HepG2 (cell line): ENCODE measurements around the gene ASB4. TPM values are rescaled to one million over a fixed set of nuclear protein-coding genes. Genes with fewer than 3 reads are reported as not detected.

ENCODE experiments used
- ARID3A ChIP-seq: IDR thresholded peaks from 2 replicates; pipeline ENCODE4 v1.6.1; 2012; ENCODE audit warnings: low read depth, low read length, improper control_type of control experiment
- FOXK2 ChIP-seq: fragments of 450-650 bp; IDR thresholded peaks from 2 replicates; pipeline ENCODE4 v1.6.1; 2016
- GFI1 ChIP-seq: sonication (generic); formaldehyde crosslinking; IDR thresholded peaks from 2 replicates; pipeline ENCODE4 v1.5.0; 2020; ENCODE audit warnings: missing genetic modification reagents, mild to moderate bottlenecking, borderline replicate concordance
- JARID2 ChIP-seq: sonication (generic); formaldehyde crosslinking; IDR thresholded peaks from 2 replicates; pipeline ENCODE4 v1.8.1; 2023; ENCODE audit warnings: missing genetic modification reagents, inconsistent platforms; ENCODE audit not compliant: insufficient replicate concordance
- JDP2 ChIP-seq: sonication (generic); formaldehyde crosslinking; IDR thresholded peaks from 2 replicates; pipeline ENCODE4 v1.8.1; 2022; ENCODE audit warnings: missing genetic modification reagents, borderline replicate concordance
- MNT ChIP-seq: fragments of 450-650 bp; IDR thresholded peaks from 2 replicates; pipeline ENCODE4 v1.6.1; 2016
- NFRKB ChIP-seq: fragments of 450-650 bp; IDR thresholded peaks from 2 replicates; pipeline ENCODE4 v1.6.1; 2017
- POLR2A ChIP-seq, 2 experiments: IDR thresholded peaks; 2 replicates each; pipeline ENCODE4 v1.6.1; 2011; ENCODE audit warnings: low read depth in 2 of 2, low read length in 2 of 2, mild to moderate bottlenecking in 1 of 2, moderate library complexity in 1 of 2; ENCODE audit not compliant: insufficient read depth in 1 of 2
- PPARG ChIP-seq: conservative IDR thresholded peaks from 2 replicates; pipeline ENCODE4 v1.6.1; 2016; ENCODE audit warnings: missing biosample characterization, missing genetic modification reagents
- RARA ChIP-seq: IDR thresholded peaks from 2 replicates; pipeline ENCODE4 v1.6.1; 2016; ENCODE audit warnings: missing genetic modification reagents, missing compliant biosample characterization
- REPIN1 ChIP-seq: sonication (generic); formaldehyde crosslinking; IDR thresholded peaks from 2 replicates; pipeline ENCODE4 v1.8.0; 2022; ENCODE audit warnings: missing genetic modification reagents, low read depth, mild to moderate bottlenecking, borderline replicate concordance
- SAP130 ChIP-seq: IDR thresholded peaks from 2 replicates; pipeline ENCODE4 v1.6.1; 2016; ENCODE audit warnings: low read depth
- SATB2 ChIP-seq: sonication (generic); formaldehyde crosslinking; IDR thresholded peaks from 2 replicates; pipeline ENCODE4 v1.5.0; 2020; ENCODE audit warnings: missing genetic modification reagents
- SMC3 ChIP-seq: IDR thresholded peaks from 2 replicates; pipeline ENCODE4 v1.6.1; 2011; ENCODE audit warnings: low read length, improper control_type of control experiment
- SP140L ChIP-seq: sonication (generic); formaldehyde crosslinking; IDR thresholded peaks from 2 replicates; pipeline ENCODE4 v1.4.0; 2020; ENCODE audit warnings: missing genetic modification reagents, borderline replicate concordance
- SRSF1 ChIP-seq: fragments of 200-400 bp; formaldehyde crosslinking; optimal IDR thresholded peaks from 2 replicates; pipeline ENCODE3; 2017; ENCODE audit warnings: mild to moderate bottlenecking, low read depth, low read length, moderate library complexity
- ZFX ChIP-seq: sonication (generic); formaldehyde crosslinking; IDR thresholded peaks from 2 replicates; pipeline ENCODE4 v1.4.0; 2020; ENCODE audit warnings: mild to moderate bottlenecking, low read depth, missing genetic modification reagents, moderate library complexity
- ZNF503 ChIP-seq: sonication (generic); formaldehyde crosslinking; IDR thresholded peaks from 2 replicates; pipeline ENCODE4 v1.4.0; 2020; ENCODE audit warnings: missing genetic modification reagents
- ZNF841 ChIP-seq: sonication (generic); formaldehyde crosslinking; IDR thresholded peaks from 2 replicates; pipeline ENCODE4 v1.8.1; 2023; ENCODE audit warnings: missing genetic modification reagents, borderline replicate concordance
- ZNF891 ChIP-seq: sonication (generic); formaldehyde crosslinking; IDR thresholded peaks from 2 replicates; pipeline ENCODE4 v1.5.0; 2020; ENCODE audit warnings: mild to moderate bottlenecking, missing genetic modification reagents
- polyA plus RNA-seq, 8 experiments: library from polyadenylated mRNA; depleted of rRNA in 3 of 8; stranded (reverse) in 7 of 8; unstranded in 1 of 8; fragments of >200 nt; fragmentation: Illumina TruSeq in 4 of 8; extraction: Trizol in 4 of 8; gene quantifications; 2 replicates each; pipeline versions ENCODE4 v1.2.1 to v1.2.3, GENCODE V29; 2011 to 2016; ENCODE audit warnings: low read depth in 4 of 8, missing spikeins in 1 of 8, mixed read lengths in 1 of 8; ENCODE audit not compliant: insufficient read depth in 1 of 8
- total RNA-seq, 5 experiments: library from RNA; depleted of rRNA; stranded (reverse); fragments of >200 nt; fragmentation: Illumina TruSeq; extraction: Trizol; gene quantifications; 2 replicates each; pipeline ENCODE4 v1.2.3, GENCODE V29; 2016; ENCODE audit warnings: low read depth in 1 of 5
- TF ChIP-seq, protein P1 (sequence below): IDR thresholded peaks from 2 replicates; pipeline ENCODE4 v1.6.1; 2016; ENCODE audit warnings: low read depth, control low read depth
- TF ChIP-seq, protein P2 (sequence below): sonication (generic); formaldehyde crosslinking; conservative IDR thresholded peaks from 2 replicates; pipeline ENCODE4 v1.8.0; 2022; ENCODE audit warnings: missing genetic modification reagents

The ASB4 gene
- total and polyA plus RNA-seq, 2 of the 13 experiments (the other 11 are each of a cell fraction or from before 2014, with no cell fraction given): 1.1 to 4.0 TPM

DNA sequence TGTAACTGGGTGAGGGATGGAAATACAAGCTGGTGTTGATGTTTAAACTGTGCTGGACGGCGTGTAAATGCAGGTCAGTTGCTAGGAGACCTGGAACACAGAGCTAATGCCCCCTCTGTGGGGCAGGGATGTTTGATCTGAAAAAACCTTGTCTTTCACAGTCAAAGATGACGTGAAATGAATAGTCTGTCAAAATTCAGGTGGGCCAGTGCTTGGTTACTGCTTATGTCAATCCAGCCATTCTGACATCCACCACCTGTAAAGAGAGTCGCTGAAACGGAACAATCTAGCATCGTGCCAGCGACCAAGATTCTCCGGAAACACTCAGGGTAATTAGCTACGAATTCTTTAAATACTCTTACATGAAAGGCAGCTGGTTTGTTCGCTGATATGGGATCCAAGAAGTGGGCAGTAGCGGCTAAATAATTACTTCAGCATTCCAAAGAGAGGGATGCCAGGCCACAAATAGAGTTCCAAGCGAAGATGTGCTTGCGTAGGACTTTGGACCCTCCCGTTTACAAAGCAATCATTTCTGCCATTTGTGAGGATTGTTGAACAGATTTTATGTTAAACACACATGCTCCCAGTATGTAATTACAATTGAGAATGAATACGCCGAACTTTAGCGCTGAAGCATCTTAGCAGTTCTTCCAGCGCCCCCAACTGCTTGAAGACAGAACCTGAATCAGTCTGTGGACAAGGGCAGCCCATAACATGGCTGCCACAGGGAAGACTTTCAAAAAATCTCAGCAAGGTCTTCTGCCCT, 7.3 kb upstream of the ASB4 start (continued):
- TF ChIP-seq ZNF503 (CRISPR knock-in tag): 0 out of 2 replicates have a peak, but pooled peaks have one; percentile 58
- 0 out of 2 replicates have a peak, but pooled peaks have one; percentile 25 for TF ChIP-seq ZFX (CRISPR knock-in tag)
- TF ChIP-seq SAP130 (CRISPR knock-in tag): peak; percentile 45
- TF ChIP-seq FOXK2: peak; percentile 14; the same call in 1 of the 2 replicates
- peak; percentile 45; the same call in 1 of the 2 replicates for TF ChIP-seq SMC3
- no peak for TF ChIP-seq ZNF841 (CRISPR knock-in tag)
- TF ChIP-seq SATB2 (CRISPR knock-in tag): no peak
- peak; percentile 47; the same call in 1 of the 2 replicates for TF ChIP-seq ARID3A
- TF ChIP-seq, protein P1, sequence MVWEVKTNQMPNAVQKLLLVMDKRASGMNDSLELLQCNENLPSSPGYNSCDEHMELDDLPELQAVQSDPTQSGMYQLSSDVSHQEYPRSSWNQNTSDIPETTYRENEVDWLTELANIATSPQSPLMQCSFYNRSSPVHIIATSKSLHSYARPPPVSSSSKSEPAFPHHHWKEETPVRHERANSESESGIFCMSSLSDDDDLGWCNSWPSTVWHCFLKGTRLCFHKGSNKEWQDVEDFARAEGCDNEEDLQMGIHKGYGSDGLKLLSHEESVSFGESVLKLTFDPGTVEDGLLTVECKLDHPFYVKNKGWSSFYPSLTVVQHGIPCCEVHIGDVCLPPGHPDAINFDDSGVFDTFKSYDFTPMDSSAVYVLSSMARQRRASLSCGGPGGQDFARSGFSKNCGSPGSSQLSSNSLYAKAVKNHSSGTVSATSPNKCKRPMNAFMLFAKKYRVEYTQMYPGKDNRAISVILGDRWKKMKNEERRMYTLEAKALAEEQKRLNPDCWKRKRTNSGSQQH (CRISPR knock-in tag): 0 out of 2 replicates have a peak, but pooled peaks have one; percentile 17
- no peak for TF ChIP-seq PPARG (CRISPR knock-in tag)
- TF ChIP-seq REPIN1 (CRISPR knock-in tag): peak; percentile 68
- no peak for TF ChIP-seq JDP2 (CRISPR knock-in tag)
- no peak for TF ChIP-seq ZNF891
- no peak for TF ChIP-seq NFRKB
- TF ChIP-seq POLR2A (IDR thresholded peaks at IDR 0.05; ENCODE audit: insufficient read depth in 1 of 2, low read depth in 2 of 2, low read length in 2 of 2): no peak; a peak in 1 of 4 replicates
- no peak for TF ChIP-seq RARA (CRISPR knock-in tag)
- TF ChIP-seq JARID2 (CRISPR knock-in tag): no peak
- TF ChIP-seq MNT: no peak
- TF ChIP-seq, protein P2, sequence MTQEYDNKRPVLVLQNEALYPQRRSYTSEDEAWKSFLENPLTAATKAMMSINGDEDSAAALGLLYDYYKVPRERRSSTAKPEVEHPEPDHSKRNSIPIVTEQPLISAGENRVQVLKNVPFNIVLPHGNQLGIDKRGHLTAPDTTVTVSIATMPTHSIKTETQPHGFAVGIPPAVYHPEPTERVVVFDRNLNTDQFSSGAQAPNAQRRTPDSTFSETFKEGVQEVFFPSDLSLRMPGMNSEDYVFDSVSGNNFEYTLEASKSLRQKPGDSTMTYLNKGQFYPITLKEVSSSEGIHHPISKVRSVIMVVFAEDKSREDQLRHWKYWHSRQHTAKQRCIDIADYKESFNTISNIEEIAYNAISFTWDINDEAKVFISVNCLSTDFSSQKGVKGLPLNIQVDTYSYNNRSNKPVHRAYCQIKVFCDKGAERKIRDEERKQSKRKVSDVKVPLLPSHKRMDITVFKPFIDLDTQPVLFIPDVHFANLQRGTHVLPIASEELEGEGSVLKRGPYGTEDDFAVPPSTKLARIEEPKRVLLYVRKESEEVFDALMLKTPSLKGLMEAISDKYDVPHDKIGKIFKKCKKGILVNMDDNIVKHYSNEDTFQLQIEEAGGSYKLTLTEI: no peak
- no peak for TF ChIP-seq SRSF1
- peak; percentile 29; the same call in 1 of the 2 replicates for TF ChIP-seq GFI1 (CRISPR knock-in tag)
- TF ChIP-seq SP140L: 0 out of 2 replicates have a peak, but pooled peaks have one; percentile 13
